H1 (cell line): ENCODE measurements around the gene TOR1B. TPM values are rescaled to one million over a fixed set of nuclear protein-coding genes. Genes with fewer than 3 reads are reported as not detected.

Source experiments
- GABPA ChIP-seq: IDR thresholded peaks from 2 replicates; pipeline ENCODE4 v1.6.1; 2011; ENCODE audit warnings: mild to moderate bottlenecking, low read length, moderate library complexity, borderline replicate concordance; ENCODE audit not compliant: insufficient read depth
- HDAC6 ChIP-seq: IDR thresholded peaks from one replicate; pipeline ENCODE4 v1.7.1; 2012; ENCODE audit warnings: low read depth, mild to moderate bottlenecking, inconsistent platforms, low read length, moderate library complexity
- MAFK ChIP-seq: IDR thresholded peaks from 2 replicates; pipeline ENCODE4 v1.6.1; 2012; ENCODE audit warnings: low read depth, mild to moderate bottlenecking, improper control_type of control experiment, low read length
- polyA plus RNA-seq, 7 experiments: library from polyadenylated mRNA; depleted of rRNA in 3 of 7; stranded (reverse) in 5 of 7; unstranded in 2 of 7; fragments of >200 nt in 5 of 7; fragments of 200-250 nt in 2 of 7; gene quantifications; 1 replicate in 5 of 7; 2 replicates in 1 of 7; 4 replicates in 1 of 7; pipeline versions ENCODE4 v1.2.1 to v1.2.3, GENCODE V29; 2011 to 2013; ENCODE audit warnings: missing spikeins in 2 of 7, mixed read lengths in 2 of 7
- total RNA-seq: library from RNA; stranded (reverse); fragmentation: NEBNext Ultra II Directional; extraction: Animal tissue kit (Norgen Biotek cat#: 25700); gene quantifications from 2 replicates; pipeline ENCODE4 v1.2.1, GENCODE V29; 2021
- TF ChIP-seq, protein P1 (sequence below): fragments of 300-600 bp; sonication (generic); IDR thresholded peaks from 2 replicates; pipeline ENCODE4 v1.7.1; 2012; ENCODE audit warnings: low read length, moderate library complexity, mild to moderate bottlenecking, inconsistent platforms; ENCODE audit not compliant: insufficient replicate concordance

Gene TOR1B
- total and polyA plus RNA-seq, 2 of the 8 experiments (the other 6 are each of a cell fraction or from before 2014, with no cell fraction given) = 11.4 to 17.4 TPM

DNA sequence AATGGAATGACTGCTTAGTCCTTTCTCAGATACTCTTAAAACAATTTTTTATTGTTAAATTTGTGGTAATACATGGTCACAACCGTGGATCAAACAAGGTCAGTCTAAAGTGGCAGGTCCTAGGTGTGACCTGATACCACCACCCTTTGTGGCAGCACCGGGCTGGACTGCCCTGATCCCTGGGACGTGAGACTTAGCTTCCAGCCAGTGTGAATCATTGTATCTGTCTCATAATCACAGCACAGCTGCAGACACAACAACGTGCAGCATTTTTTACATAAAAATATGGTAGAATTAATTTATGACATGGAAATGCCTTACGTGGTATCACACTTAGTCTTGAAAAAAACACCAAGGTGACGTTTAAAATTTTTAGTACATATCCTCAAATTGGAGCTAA, 7.8 kb downstream of the TOR1B start (continued):
- TF ChIP-seq, protein P1, sequence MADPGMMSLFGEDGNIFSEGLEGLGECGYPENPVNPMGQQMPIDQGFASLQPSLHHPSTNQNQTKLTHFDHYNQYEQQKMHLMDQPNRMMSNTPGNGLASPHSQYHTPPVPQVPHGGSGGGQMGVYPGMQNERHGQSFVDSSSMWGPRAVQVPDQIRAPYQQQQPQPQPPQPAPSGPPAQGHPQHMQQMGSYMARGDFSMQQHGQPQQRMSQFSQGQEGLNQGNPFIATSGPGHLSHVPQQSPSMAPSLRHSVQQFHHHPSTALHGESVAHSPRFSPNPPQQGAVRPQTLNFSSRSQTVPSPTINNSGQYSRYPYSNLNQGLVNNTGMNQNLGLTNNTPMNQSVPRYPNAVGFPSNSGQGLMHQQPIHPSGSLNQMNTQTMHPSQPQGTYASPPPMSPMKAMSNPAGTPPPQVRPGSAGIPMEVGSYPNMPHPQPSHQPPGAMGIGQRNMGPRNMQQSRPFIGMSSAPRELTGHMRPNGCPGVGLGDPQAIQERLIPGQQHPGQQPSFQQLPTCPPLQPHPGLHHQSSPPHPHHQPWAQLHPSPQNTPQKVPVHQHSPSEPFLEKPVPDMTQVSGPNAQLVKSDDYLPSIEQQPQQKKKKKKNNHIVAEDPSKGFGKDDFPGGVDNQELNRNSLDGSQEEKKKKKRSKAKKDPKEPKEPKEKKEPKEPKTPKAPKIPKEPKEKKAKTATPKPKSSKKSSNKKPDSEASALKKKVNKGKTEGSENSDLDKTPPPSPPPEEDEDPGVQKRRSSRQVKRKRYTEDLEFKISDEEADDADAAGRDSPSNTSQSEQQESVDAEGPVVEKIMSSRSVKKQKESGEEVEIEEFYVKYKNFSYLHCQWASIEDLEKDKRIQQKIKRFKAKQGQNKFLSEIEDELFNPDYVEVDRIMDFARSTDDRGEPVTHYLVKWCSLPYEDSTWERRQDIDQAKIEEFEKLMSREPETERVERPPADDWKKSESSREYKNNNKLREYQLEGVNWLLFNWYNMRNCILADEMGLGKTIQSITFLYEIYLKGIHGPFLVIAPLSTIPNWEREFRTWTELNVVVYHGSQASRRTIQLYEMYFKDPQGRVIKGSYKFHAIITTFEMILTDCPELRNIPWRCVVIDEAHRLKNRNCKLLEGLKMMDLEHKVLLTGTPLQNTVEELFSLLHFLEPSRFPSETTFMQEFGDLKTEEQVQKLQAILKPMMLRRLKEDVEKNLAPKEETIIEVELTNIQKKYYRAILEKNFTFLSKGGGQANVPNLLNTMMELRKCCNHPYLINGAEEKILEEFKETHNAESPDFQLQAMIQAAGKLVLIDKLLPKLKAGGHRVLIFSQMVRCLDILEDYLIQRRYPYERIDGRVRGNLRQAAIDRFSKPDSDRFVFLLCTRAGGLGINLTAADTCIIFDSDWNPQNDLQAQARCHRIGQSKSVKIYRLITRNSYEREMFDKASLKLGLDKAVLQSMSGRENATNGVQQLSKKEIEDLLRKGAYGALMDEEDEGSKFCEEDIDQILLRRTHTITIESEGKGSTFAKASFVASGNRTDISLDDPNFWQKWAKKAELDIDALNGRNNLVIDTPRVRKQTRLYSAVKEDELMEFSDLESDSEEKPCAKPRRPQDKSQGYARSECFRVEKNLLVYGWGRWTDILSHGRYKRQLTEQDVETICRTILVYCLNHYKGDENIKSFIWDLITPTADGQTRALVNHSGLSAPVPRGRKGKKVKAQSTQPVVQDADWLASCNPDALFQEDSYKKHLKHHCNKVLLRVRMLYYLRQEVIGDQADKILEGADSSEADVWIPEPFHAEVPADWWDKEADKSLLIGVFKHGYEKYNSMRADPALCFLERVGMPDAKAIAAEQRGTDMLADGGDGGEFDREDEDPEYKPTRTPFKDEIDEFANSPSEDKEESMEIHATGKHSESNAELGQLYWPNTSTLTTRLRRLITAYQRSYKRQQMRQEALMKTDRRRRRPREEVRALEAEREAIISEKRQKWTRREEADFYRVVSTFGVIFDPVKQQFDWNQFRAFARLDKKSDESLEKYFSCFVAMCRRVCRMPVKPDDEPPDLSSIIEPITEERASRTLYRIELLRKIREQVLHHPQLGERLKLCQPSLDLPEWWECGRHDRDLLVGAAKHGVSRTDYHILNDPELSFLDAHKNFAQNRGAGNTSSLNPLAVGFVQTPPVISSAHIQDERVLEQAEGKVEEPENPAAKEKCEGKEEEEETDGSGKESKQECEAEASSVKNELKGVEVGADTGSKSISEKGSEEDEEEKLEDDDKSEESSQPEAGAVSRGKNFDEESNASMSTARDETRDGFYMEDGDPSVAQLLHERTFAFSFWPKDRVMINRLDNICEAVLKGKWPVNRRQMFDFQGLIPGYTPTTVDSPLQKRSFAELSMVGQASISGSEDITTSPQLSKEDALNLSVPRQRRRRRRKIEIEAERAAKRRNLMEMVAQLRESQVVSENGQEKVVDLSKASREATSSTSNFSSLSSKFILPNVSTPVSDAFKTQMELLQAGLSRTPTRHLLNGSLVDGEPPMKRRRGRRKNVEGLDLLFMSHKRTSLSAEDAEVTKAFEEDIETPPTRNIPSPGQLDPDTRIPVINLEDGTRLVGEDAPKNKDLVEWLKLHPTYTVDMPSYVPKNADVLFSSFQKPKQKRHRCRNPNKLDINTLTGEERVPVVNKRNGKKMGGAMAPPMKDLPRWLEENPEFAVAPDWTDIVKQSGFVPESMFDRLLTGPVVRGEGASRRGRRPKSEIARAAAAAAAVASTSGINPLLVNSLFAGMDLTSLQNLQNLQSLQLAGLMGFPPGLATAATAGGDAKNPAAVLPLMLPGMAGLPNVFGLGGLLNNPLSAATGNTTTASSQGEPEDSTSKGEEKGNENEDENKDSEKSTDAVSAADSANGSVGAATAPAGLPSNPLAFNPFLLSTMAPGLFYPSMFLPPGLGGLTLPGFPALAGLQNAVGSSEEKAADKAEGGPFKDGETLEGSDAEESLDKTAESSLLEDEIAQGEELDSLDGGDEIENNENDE = no peak
- no peak for TF ChIP-seq MAFK
- no peak for TF ChIP-seq GABPA
- TF ChIP-seq HDAC6 = no peak
